GM21360 (cell line): ENCODE results near the gene CCHCR1.

Experiments
- ATAC-seq: cut with Tn5 transposase; IDR thresholded peaks from one replicate; pipeline ENCODE4 v1.9.1; 2021; ENCODE audit warnings: mild to moderate bottlenecking, moderate library complexity; ENCODE audit not compliant: unreplicated experiment

The CCHCR1 gene

GRCh38 chr6:31162463-31163165 is 5.0 kb upstream of the CCHCR1 start:
- ATAC-seq: no peak

GRCh38 chr6:31161216-31162126 is 3.9 kb upstream of the CCHCR1 start:
- no peak for ATAC-seq

GRCh38 chr6:31158863-31159855 is 1.6 kb upstream of the CCHCR1 start:
- ATAC-seq: no peak

- ATAC-seq: peak; percentile 65
Measured at GRCh38 chr6:31158140-31158862, 699 bp upstream of the CCHCR1 start, which contains the start of gene TCF19. Gene TCF19 (plus strand): TSS chr6:31158589. CDS start chr6:31159470, 881 bp downstream.

- no peak for ATAC-seq
Measured at GRCh38 chr6:31156641-31157040, 961 bp downstream of the CCHCR1 start.

- no peak for ATAC-seq
Measured at GRCh38 chr6:31154436-31154835, 3.2 kb downstream of the CCHCR1 start.

GRCh38 chr6:31152781-31153180 is 4.8 kb downstream of the CCHCR1 start:
- no peak for ATAC-seq

GRCh38 chr6:31149827-31150447 is 7.7 kb downstream of the CCHCR1 start:
- ATAC-seq: no peak

GRCh38 chr6:31145386-31145785 is 12.2 kb downstream of the CCHCR1 start:
- no peak for ATAC-seq

- ATAC-seq: no peak
Measured at GRCh38 chr6:31144970-31145340, 12.6 kb downstream of the CCHCR1 start.

- ATAC-seq: no peak
Measured at GRCh38 chr6:31144296-31144969, 13.2 kb downstream of the CCHCR1 start.

- no peak for ATAC-seq
Measured at GRCh38 chr6:31143148-31143547, 14.5 kb downstream of the CCHCR1 start.

GRCh38 chr6:31142361-31142761 is 15.2 kb downstream of the CCHCR1 start:
- ATAC-seq: no peak

- no peak for ATAC-seq
Measured at GRCh38 chr6:31140643-31141042, 17.0 kb downstream of the CCHCR1 start.

- no peak for ATAC-seq
Measured at GRCh38 chr6:31139599-31139998, 18.0 kb downstream of the CCHCR1 start.

- no peak for ATAC-seq
Measured at GRCh38 chr6:31138982-31139381, 18.6 kb downstream of the CCHCR1 start, which contains the start of gene PSORS1C2. Gene PSORS1C2 (minus strand): TSS chr6:31139066. CDS start chr6:31139026, 40 bp downstream.

GRCh38 chr6:31135710-31136109 is 21.9 kb downstream of the CCHCR1 start:
- no peak for ATAC-seq

- no peak for ATAC-seq
Measured at GRCh38 chr6:31132806-31133205, 24.8 kb downstream of the CCHCR1 start.

GRCh38 chr6:31131595-31131994 is 26.0 kb downstream of the CCHCR1 start:
- no peak for ATAC-seq
